ENCODE data around the gene ATP9A. TPM values are rescaled to one million over a fixed set of nuclear protein-coding genes. Genes with fewer than 3 reads are reported as not detected.
A peak's percentile ranks its signal among the peaks of the same experiment; 100 is the strongest.
"Not testable (repeated sequence)": the region's sequence is repeated elsewhere in the genome, so short reads cannot be mapped to it uniquely, and the experiment has no call there.

The ATP9A gene
- total RNA-seq, 1 donor from 2014 or later, result 22.1 TPM

DNA sequence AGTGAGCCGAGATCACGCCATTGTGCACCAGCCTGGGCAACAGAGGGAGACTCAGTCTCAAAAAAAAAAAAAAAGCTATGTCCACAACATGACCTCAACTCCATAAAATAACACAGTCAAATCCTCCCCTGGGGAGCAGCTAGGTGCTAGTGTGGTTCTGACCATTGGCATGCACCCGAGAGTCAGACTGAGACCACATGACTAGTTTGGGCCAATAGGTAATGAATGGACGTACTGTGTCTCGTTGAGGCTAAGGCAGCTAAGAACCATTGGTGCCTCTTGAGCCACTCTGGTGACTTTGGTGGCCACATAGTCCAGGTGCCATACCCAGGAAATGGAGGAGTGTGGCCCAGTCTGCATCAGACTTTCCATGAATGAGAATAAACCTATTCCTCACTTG, 40.3 kb downstream of the ATP9A start:
- no peaks in the 10 kb centered on the region for H3K9me3 Mint-ChIP-seq
- no peak for DNase-seq (ENCODE audit: low spot score)
- intact Hi-C loops (cut with micrococcal nuclease), result no loop called here
- H3K27ac Mint-ChIP-seq, result no peak overlapping the region
- peaks cover 3% of the 10 kb centered on the region for H3K27me3 Mint-ChIP-seq (ENCODE audit: low read depth)
- no peak overlapping the region for H3K4me3 Mint-ChIP-seq (ENCODE audit: low read depth)
- peaks cover 6% of the 10 kb centered on the region for H3K36me3 Mint-ChIP-seq (ENCODE audit: low read depth)
- peaks cover 14% of the 10 kb centered on the region for H3K4me1 Mint-ChIP-seq (ENCODE audit: low read depth)

DNA sequence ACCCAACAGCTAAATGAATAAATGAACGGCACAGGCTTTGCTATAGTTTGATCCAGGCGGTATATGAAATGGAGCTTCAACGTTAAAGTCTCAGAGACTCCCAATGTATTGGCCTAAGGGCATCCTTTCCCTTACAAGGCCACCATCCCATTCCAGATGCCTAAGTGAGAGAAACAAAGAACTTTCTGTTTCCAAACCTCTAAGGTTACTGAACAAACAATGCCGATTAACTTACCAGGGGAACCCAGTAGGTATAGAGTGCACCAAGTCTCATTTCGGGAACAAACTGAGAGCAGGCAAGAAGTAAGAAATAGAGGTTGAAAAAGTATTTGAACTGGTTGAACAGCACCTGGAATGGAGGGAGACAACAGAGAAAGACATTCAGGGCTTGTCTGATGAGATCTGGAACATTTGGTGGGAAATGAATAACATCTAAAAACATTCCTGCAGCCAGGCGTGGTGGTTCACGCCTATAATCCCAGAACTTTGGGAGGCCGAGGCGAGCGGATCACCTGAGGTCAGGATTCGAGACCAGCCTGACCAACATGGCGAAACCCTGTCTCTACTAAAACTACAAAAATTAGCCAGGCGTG, 42.5 kb downstream of the ATP9A start:
- Mint-ChIP-seq H3K4me1 (ENCODE audit: low read depth) (peaks cover 16% of the 10 kb centered on the region), H3K4me3 (ENCODE audit: low read depth) (no peak overlapping the region), H3K9me3 (no peaks in the 10 kb centered on the region), H3K27ac (no peak overlapping the region), H3K27me3 (ENCODE audit: low read depth) (peaks cover 3% of the 10 kb centered on the region), H3K36me3 (ENCODE audit: low read depth) (peaks cover 6% of the 10 kb centered on the region)
- DNase-seq (ENCODE audit: low spot score), result no peak
- intact Hi-C loops (cut with micrococcal nuclease), result no loop called here

DNA sequence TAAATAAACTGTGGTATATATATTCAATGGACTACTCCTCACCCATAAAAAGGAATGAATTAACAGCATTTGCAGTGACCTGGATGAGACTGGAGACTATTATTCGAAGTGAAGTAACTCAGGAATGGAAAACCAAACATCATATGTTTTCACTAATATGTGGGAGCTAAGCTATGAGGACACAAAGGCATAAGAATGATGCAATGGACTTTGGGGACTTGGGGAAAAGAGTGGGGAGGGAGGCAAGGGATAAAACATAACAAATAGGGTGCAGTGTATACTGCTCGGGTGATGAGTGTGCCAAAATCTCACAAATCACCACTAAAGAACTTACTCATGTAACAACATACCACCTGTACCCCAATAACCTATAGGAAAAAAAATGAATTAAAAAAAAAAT, 45.2 kb downstream of the ATP9A start:
- DNase-seq (ENCODE audit: low spot score); intact Hi-C loops (cut with micrococcal nuclease); H3K27ac Mint-ChIP-seq; H3K9me3 Mint-ChIP-seq; H3K36me3 Mint-ChIP-seq (ENCODE audit: low read depth); H3K4me3 Mint-ChIP-seq (ENCODE audit: low read depth); H3K27me3 Mint-ChIP-seq (ENCODE audit: low read depth): not testable (repeated sequence)
- peaks cover 21% of the 10 kb centered on the region for H3K4me1 Mint-ChIP-seq (ENCODE audit: low read depth)

DNA sequence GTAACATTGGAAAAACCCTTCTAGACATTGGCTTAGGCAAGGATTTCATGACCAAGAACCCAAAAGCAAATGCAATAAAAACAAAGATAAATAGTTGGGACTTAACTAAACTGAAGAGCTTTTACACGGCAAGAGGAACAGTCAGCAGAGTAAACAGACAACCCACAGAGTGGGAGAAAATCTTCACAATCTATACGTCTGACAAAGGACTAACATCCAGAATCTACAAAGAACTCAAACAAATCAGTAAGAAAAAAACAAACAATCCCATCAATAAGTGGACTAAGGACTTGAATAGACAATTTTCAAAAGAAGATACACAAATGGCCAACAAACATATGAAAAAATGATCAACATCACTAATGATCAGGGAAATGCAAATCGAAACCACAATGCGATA, 45.9 kb downstream of the ATP9A start:
- H3K27me3 Mint-ChIP-seq (ENCODE audit: low read depth); H3K9me3 Mint-ChIP-seq; intact Hi-C loops (cut with micrococcal nuclease); H3K4me3 Mint-ChIP-seq (ENCODE audit: low read depth); DNase-seq (ENCODE audit: low spot score); H3K36me3 Mint-ChIP-seq (ENCODE audit: low read depth); H3K27ac Mint-ChIP-seq: not testable (repeated sequence)
- H3K4me1 Mint-ChIP-seq (ENCODE audit: low read depth), result peaks cover 22% of the 10 kb centered on the region

DNA sequence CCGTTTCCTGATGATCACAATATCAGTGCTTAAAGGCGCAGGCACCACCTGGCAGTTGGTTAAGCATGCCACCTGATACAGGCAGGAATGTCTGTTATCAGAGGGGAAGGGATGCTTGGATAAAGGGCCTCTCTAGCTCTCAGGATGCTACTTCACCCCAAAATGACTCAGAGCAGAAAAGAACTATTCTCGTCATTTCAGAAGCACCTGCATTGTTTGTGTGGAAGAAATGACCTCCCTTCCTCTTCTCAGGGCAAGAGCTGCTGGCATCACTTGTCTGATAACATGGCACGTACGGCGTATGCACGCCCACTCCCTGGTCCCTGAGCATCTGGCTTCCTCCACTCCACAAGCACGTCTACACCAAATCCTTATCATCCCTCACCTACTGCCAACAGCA, 47.3 kb downstream of the ATP9A start:
- H3K27ac Mint-ChIP-seq, result peak overlapping the region; percentile 77

DNA sequence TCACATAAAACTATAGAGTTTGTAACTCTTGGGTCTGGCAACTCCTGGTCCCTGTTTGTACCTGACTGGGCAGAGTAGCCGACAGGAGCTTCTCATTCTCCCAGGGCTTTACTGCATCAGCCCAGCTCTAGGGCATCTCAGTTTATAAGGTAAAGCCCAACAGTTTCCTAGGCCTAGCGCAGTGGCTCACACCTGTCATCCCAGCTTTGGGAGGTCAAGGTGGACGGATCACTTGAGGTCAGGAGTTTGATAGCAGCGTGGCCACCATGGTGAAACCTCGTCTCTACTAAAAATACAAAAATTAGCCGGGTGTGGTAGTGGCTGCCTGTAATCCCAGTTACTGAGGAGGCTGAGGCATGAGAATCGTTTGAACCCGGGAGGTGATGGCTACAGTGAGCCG, 47.8 kb downstream of the ATP9A start:
- Mint-ChIP-seq H3K36me3 (ENCODE audit: low read depth) (no peaks in the 10 kb centered on the region), H3K27me3 (ENCODE audit: low read depth) (peaks cover 2% of the 10 kb centered on the region), H3K27ac (peak overlapping the region; percentile 77), H3K9me3 (no peaks in the 10 kb centered on the region), H3K4me3 (ENCODE audit: low read depth) (no peak overlapping the region), H3K4me1 (ENCODE audit: low read depth) (peaks cover 36% of the 10 kb centered on the region)
- DNase-seq (ENCODE audit: low spot score), result no peak
- intact Hi-C loops (cut with micrococcal nuclease), result no loop called here

More for the DNA sequence above, 47.3 kb downstream of the ATP9A start:
- H3K4me1 Mint-ChIP-seq (ENCODE audit: low read depth), result peaks cover 31% of the 10 kb centered on the region
- peaks cover 3% of the 10 kb centered on the region for H3K36me3 Mint-ChIP-seq (ENCODE audit: low read depth)
- intact Hi-C loops (cut with micrococcal nuclease), result loop anchor here (1.0 kb wide), 1 partner anchor 11 kb away; no protein-coding TSS in a partner anchor
- H3K27me3 Mint-ChIP-seq (ENCODE audit: low read depth), result peaks cover 3% of the 10 kb centered on the region
- DNase-seq (ENCODE audit: low spot score), result no peak
- H3K9me3 Mint-ChIP-seq, result no peaks in the 10 kb centered on the region
- no peak overlapping the region for H3K4me3 Mint-ChIP-seq (ENCODE audit: low read depth)

DNA sequence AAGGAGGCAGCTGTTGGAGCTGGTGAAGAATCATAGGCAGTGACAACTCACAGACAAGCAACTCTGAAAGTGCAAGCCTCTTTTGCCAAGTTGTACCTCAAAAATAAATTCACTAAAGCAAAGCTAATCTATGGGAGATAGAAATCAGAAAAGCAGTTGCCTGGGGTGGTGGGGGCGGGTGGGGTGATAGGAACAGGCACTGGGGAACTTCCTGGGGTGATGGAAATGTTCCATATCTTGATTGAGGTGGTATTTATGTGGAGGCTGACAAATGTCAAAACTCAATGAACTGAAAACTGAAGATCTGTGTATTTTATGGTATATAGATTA, 52.4 kb downstream of the ATP9A start:
- Mint-ChIP-seq H3K4me3 (ENCODE audit: low read depth) (peak overlapping the region; percentile 30), H3K9me3 (no peaks in the 10 kb centered on the region), H3K4me1 (ENCODE audit: low read depth) (peaks cover 35% of the 10 kb centered on the region), H3K36me3 (ENCODE audit: low read depth) (peaks cover 3% of the 10 kb centered on the region), H3K27me3 (ENCODE audit: low read depth) (peaks cover 7% of the 10 kb centered on the region), H3K27ac (peak overlapping the region; percentile 90)
- no peak for DNase-seq (ENCODE audit: low spot score)
- intact Hi-C loops (cut with micrococcal nuclease), result loop anchor here (1.0 to 5.0 kb wide), 11 partner anchors 13 to 331 kb away; no protein-coding TSS in a partner anchor

DNA sequence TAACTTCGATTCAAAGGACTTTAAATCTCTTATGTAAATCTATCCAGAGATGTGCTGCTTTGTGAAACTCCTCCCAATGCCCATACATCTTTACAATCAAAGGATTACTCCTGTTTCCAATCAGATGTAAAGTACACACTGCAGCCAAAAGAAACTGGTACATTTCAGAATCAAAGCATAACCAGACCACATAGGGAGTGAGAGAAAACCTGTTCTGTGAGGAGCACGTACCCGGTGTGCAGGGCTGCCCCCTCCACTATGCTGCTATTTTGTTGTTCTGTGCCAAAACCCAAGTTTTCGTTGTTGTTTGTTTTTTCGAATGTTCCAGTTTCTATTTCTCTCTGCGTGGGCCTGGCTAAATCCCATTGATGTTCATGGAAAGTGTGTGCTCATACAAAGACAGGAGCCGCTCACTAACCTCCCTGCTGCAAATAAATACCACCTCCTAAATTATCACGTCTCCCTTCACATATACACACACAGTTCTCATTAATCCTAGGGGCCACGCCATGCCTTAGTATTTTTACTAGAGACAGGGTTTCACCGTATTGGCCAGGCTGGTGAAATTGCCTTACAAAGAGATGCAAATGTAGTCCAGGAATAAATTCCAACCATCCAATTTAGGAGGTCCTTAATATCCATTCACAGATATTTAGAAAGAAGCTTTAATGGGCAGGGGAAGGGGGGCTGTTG, 52.9 kb downstream of the ATP9A start:
- Mint-ChIP-seq H3K36me3 (ENCODE audit: low read depth) (peaks cover 8% of the 10 kb centered on the region), H3K4me1 (ENCODE audit: low read depth) (peaks cover 33% of the 10 kb centered on the region), H3K4me3 (ENCODE audit: low read depth) (peak overlapping the region; percentile 30), H3K27me3 (ENCODE audit: low read depth) (peaks cover 7% of the 10 kb centered on the region), H3K9me3 (no peaks in the 10 kb centered on the region), H3K27ac (peak overlapping the region; percentile 90)
- intact Hi-C loops (cut with micrococcal nuclease), result loop anchor here (1.0 to 5.0 kb wide), 10 partner anchors 12 to 332 kb away; no protein-coding TSS in a partner anchor
- no peak for DNase-seq (ENCODE audit: low spot score)

DNA sequence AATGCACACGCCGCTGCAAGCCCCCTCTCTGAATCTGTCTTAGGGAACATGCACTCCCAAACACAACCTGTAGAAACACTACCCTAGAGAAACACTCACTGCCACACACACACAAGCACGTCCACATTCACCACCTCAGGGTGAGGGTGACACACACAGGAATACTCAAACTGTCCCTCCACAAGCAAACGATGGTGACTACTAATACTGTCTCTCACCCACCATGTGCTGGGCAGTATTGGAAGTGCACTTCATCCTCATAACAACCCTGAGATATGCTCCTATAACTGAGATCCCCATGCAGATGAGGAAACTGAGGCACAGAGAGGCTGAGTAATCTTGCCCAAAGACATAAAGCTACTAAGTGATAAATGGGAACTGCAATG, 55.0 kb downstream of the ATP9A start:
- intact Hi-C loops (cut with micrococcal nuclease), result no loop called here
- peaks cover 29% of the 10 kb centered on the region for H3K4me1 Mint-ChIP-seq (ENCODE audit: low read depth)
- H3K9me3 Mint-ChIP-seq, result no peaks in the 10 kb centered on the region
- no peak overlapping the region for H3K27ac Mint-ChIP-seq
- no peak overlapping the region for H3K4me3 Mint-ChIP-seq (ENCODE audit: low read depth)
- H3K27me3 Mint-ChIP-seq (ENCODE audit: low read depth), result peaks cover 7% of the 10 kb centered on the region
- peaks cover 8% of the 10 kb centered on the region for H3K36me3 Mint-ChIP-seq (ENCODE audit: low read depth)
- DNase-seq (ENCODE audit: low spot score), result no peak

DNA sequence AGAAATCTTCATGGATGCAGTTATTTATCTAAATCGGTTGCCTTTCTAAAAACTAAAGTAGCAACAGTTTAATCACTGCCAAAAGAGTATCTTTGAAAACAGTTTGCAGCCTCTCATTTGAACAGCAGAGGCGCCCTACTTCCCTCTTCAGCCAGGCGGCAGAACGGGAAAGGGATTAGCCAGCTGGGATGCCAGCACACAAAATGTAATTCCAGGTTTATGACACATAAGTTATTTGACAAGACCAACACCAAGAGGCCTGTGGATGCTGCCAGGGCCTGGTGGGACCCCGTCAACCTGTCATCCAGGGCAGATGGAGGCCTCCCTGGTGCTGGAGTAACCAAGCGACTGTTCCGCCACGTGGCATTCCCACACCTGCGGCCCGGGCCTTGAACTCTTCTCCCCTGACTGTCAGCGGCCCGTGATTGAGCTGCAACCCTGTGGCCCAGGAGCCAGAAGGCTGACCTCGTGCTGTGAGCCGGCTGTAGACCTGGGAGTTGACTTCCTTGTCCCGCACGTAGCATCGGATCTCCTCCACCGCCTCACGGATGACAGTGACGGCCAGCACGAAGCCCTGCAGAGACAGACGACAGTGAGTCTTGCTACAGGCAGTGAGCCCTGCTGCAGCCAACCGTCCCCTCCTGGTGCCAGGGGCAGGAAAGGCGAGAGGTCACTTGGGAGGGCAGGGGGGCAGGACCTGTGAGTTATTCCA, 55.5 kb downstream of the ATP9A start:
- no peaks in the 10 kb centered on the region for H3K9me3 Mint-ChIP-seq
- H3K36me3 Mint-ChIP-seq (ENCODE audit: low read depth), result peaks cover 8% of the 10 kb centered on the region
- no peak overlapping the region for H3K4me3 Mint-ChIP-seq (ENCODE audit: low read depth)
- intact Hi-C loops (cut with micrococcal nuclease), result no loop called here
- peaks cover 7% of the 10 kb centered on the region for H3K27me3 Mint-ChIP-seq (ENCODE audit: low read depth)
- peaks cover 27% of the 10 kb centered on the region for H3K4me1 Mint-ChIP-seq (ENCODE audit: low read depth)
- DNase-seq (ENCODE audit: low spot score), result no peak
- H3K27ac Mint-ChIP-seq, result no peak overlapping the region

DNA sequence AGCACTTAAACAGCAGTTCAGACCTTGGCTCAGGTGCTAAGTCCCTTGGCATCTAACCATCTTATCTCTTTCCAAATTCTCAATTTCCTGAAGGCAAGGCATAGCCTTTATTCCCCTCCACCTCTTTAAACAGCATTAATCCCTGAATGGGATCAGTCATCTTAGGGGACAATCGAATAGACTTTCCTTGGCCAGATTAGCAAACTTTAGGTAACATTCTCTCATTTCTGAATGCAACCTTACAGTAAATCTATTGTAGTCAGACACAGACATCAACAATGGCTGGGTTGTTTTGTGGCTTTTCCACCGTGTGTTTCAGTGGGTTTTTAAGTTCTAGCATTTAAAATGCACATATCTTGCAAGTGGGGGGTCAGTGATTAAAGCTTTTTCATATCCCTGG, 56.8 kb downstream of the ATP9A start:
- peaks cover 8% of the 10 kb centered on the region for H3K36me3 Mint-ChIP-seq (ENCODE audit: low read depth)
- H3K27me3 Mint-ChIP-seq (ENCODE audit: low read depth), result peaks cover 9% of the 10 kb centered on the region
- intact Hi-C loops (cut with micrococcal nuclease), result no loop called here
- no peak overlapping the region for H3K27ac Mint-ChIP-seq
- peaks cover 21% of the 10 kb centered on the region for H3K4me1 Mint-ChIP-seq (ENCODE audit: low read depth)
- no peak overlapping the region for H3K4me3 Mint-ChIP-seq (ENCODE audit: low read depth)
- DNase-seq (ENCODE audit: low spot score), result no peak
- H3K9me3 Mint-ChIP-seq, result no peaks in the 10 kb centered on the region

DNA sequence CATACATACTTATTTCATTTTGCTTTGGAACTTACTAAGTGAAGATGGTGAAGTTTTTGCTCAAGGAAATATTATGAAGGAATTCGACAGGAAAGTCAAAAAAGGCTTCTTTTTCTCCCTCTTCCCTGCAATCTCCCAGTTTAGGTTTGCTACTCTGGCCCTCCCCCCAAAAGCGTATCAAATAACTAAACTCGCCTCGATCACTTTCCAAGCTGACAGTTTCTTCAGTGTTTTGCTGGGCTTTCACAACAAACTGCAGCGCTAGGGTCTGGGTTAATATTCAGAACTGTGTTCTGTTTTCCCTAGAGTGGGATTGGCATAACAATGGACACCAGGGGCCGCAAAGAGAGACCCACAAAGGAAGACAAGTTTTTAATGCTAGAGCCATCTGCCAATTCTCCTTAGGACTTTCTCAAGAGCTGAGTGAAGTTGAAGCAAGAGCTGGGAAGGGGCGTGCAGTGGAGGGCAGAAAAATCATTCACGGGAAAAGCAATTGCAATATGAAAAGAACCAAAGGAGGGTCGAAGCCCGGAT, 57.8 kb downstream of the ATP9A start:
- intact Hi-C loops (cut with micrococcal nuclease), result no loop called here

DNA sequence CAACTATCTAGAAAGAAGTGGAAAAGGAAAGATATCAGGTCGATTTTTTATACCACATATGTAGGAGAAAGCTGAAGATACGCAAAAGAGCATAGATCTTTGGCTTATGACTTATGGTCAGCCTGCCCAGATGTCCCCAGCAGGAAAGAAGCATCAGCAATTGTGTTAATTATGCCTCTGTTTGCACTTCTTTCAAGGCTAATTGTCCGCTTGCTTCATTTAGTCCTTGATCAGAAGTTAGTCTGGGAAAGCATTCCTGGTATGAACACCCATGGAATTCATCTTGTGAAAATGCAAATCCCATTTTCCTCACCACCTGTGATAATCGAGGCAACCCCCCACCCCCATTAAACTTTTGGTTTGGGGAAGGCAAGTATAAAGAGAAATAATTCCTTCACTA, 62.8 kb downstream of the ATP9A start:
- H3K4me1 Mint-ChIP-seq (ENCODE audit: low read depth), result peaks cover 24% of the 10 kb centered on the region
- peaks cover 13% of the 10 kb centered on the region for H3K27me3 Mint-ChIP-seq (ENCODE audit: low read depth)
- no peak overlapping the region for H3K27ac Mint-ChIP-seq
- H3K9me3 Mint-ChIP-seq, result no peaks in the 10 kb centered on the region
- intact Hi-C loops (cut with micrococcal nuclease), result no loop called here
- H3K4me3 Mint-ChIP-seq (ENCODE audit: low read depth), result no peak overlapping the region
- no peak for DNase-seq (ENCODE audit: low spot score)
- peaks cover under 1% of the 10 kb centered on the region for H3K36me3 Mint-ChIP-seq (ENCODE audit: low read depth)

More for the DNA sequence above, 57.8 kb downstream of the ATP9A start:
- no peak for DNase-seq (ENCODE audit: low spot score)
- H3K27ac Mint-ChIP-seq, result no peak overlapping the region
- peaks cover 15% of the 10 kb centered on the region for H3K27me3 Mint-ChIP-seq (ENCODE audit: low read depth)
- H3K4me3 Mint-ChIP-seq (ENCODE audit: low read depth), result no peak overlapping the region
- no peaks in the 10 kb centered on the region for H3K9me3 Mint-ChIP-seq
- H3K4me1 Mint-ChIP-seq (ENCODE audit: low read depth), result peaks cover 15% of the 10 kb centered on the region
- peaks cover 8% of the 10 kb centered on the region for H3K36me3 Mint-ChIP-seq (ENCODE audit: low read depth)
